Psoas muscle (tissue), 8 donors: ENCODE measurements around the gene SYK. TPM values are rescaled to one million over a fixed set of nuclear protein-coding genes. Genes with fewer than 3 reads are reported as not detected.

Experiments used
- ATAC-seq, 4 donors: fragments of 200-7000 bp; cut with Tn5 transposase; one replicate each; pipeline ENCODE4 v1.9.1; 2020; ENCODE audit warnings: moderate library complexity in 3 of 4, mild to moderate bottlenecking in 2 of 4
- DNase-seq, 2 donors: peaks; one replicate each; pipeline ENCODE4 v3.0.0-alpha.2; 2020
- H3K27ac ChIP-seq: fragments of 200-600 bp; one replicate; pipeline ENCODE4 v1.8.0; 2022
- H3K27me3 ChIP-seq, 3 donors: fragments of 200-600 bp in 1 of 3; one replicate each; pipeline versions ENCODE4 v1.6.1 to v1.8.0; 2013 to 2022; ENCODE audit warnings: low read length in 2 of 3, mild to moderate bottlenecking in 2 of 3, moderate library complexity in 1 of 3; ENCODE audit not compliant: insufficient read depth in 3 of 3
- H3K36me3 ChIP-seq, 2 donors: fragments of 200-600 bp in 1 of 2; one replicate each; pipeline versions ENCODE4 v1.6.1 to v1.8.0; 2013 to 2022; ENCODE audit warnings: low read depth in 1 of 2, mild to moderate bottlenecking in 1 of 2, moderate library complexity in 1 of 2; ENCODE audit not compliant: insufficient read depth in 1 of 2
- H3K4me1 ChIP-seq: fragments of 200-600 bp; one replicate; pipeline ENCODE4 v1.8.0; 2022
- H3K4me3 ChIP-seq: fragments of 200-600 bp; one replicate; pipeline ENCODE4 v1.8.0; 2022; ENCODE audit warnings: mild to moderate bottlenecking
- H3K9me3 ChIP-seq: fragments of 200-600 bp; one replicate; pipeline ENCODE4 v1.8.0; 2022
- CTCF ChIP-seq: fragments of 200-600 bp; IDR thresholded peaks from one replicate; pipeline ENCODE4 v1.8.0; 2022; ENCODE audit warnings: antibody characterized with exemption
- WGBS, 3 donors: extraction: QIAGEN DNeasy Blood & Tissue Kit; methylation state at CpG; one replicate each; pipeline versions ENCODE4 v1.1.6 to v1.1.7; 2013; 5-methylcytosine and 5-hydroxymethylcytosine counted together
- intact Hi-C, 2 donors: fragments of 100-400 bp; cut with DNase I; formaldehyde crosslinking; loops; one replicate each; pipeline versions ENCODE4 v1.11.0 to v1.14.2; 2022
- polyA plus RNA-seq, 3 donors: library from polyadenylated mRNA; stranded (reverse); fragments of 200-250 nt; gene quantifications; one replicate each; pipeline ENCODE4 v1.2.3, GENCODE V29; 2013
- total RNA-seq, 4 donors: library from RNA; stranded (reverse); fragmentation: NEBNext Ultra II Directional in 2 of 4; extraction: Animal tissue kit (Norgen Biotek cat#: 25700) in 2 of 4; gene quantifications; one replicate each; pipeline versions ENCODE4 v1.2.1 to v1.2.4, GENCODE V29; 2021 to 2023
- donor health status: healthy with polysubstance abuse.
- donor health status: DM: no; HTN: no; CAD: no; lungs with moderate emphysema.
- donor health status: Bipolar disorder and iron deficiency.
- donor health status: healthy.
- donor health status: DM: yes; HTN: yes; CAD: no.
- donor health status: DM: no; HTN: no; CAD: no.
- donor health status: DM: no; HTN: no; CAD: no.
- donor health status: DM: yes; HTN: yes; CAD: no.

The SYK gene
- total and polyA plus RNA-seq, 7 donors, result 0.40 to 2.8 (median 1.4) TPM

GRCh38 chr9:90895786-90896185 is 94.2 kb downstream of the SYK start:
- DNase-seq (no peak), ATAC-seq (no peak)
- no peak for TF ChIP-seq CTCF
- Histone ChIP-seq H3K9me3 (no peaks in the 10 kb centered on the region), H3K4me3 (no peak overlapping the region), H3K4me1 (peaks cover 4% of the 10 kb centered on the region), H3K36me3 (no peaks in the 10 kb centered on the region), H3K27ac (no peak overlapping the region), H3K27me3 (no peaks in the 10 kb centered on the region)
- WGBS, 3 donors, result 61 to 89% (median 80%) methylated on average over 7 of the region's 7 CpGs
- intact Hi-C loops, result no loop called here

- Histone ChIP-seq H3K4me1 (peaks cover 4% of the 10 kb centered on the region), H3K27me3 (no peaks in the 10 kb centered on the region), H3K4me3 (no peak overlapping the region), H3K27ac (no peak overlapping the region), H3K9me3 (no peaks in the 10 kb centered on the region), H3K36me3 (no peaks in the 10 kb centered on the region)
- DNase-seq (no peak), ATAC-seq (no peak)
- 86 to 90% (median 89%) methylated on average over 3 of the region's 3 CpGs for WGBS, 3 donors
- intact Hi-C loops, result no loop called here
- no peak for TF ChIP-seq CTCF
Measured at GRCh38 chr9:90896231-90896630, 94.6 kb downstream of the SYK start.

- 74 to 80% (median 76%) methylated on average over 3 of the region's 3 CpGs for WGBS, 3 donors
- ATAC-seq, result no peak
- intact Hi-C loops, result no loop called here
Measured at GRCh38 chr9:90898228-90898627, 96.6 kb downstream of the SYK start.

GRCh38 chr9:90899287-90899686 is 97.7 kb downstream of the SYK start:
- Histone ChIP-seq H3K4me3 (no peak overlapping the region), H3K4me1 (peaks cover 4% of the 10 kb centered on the region), H3K9me3 (no peaks in the 10 kb centered on the region), H3K27me3 (no peaks in the 10 kb centered on the region), H3K36me3 (no peaks in the 10 kb centered on the region), H3K27ac (no peak overlapping the region)
- no peak for DNase-seq
- TF ChIP-seq CTCF, result no peak
- ATAC-seq, result no peak
- 95 to 98% (median 95%) methylated on average over 3 of the region's 3 CpGs for WGBS, 3 donors
- intact Hi-C loops, result no loop called here

More at GRCh38 chr9:90898228-90898627, 96.6 kb downstream of the SYK start:
- no peak for TF ChIP-seq CTCF
- H3K4me3 ChIP-seq, result no peak overlapping the region
- no peaks in the 10 kb centered on the region for H3K36me3 ChIP-seq
- H3K9me3 ChIP-seq, result no peaks in the 10 kb centered on the region
- H3K4me1 ChIP-seq, result peaks cover 4% of the 10 kb centered on the region
- H3K27ac ChIP-seq, result no peak overlapping the region
- H3K27me3 ChIP-seq, result no peaks in the 10 kb centered on the region
- DNase-seq, result no peak

GRCh38 chr9:90900130-90900529 is 98.5 kb downstream of the SYK start:
- intact Hi-C loops, result no loop called here
- Histone ChIP-seq H3K27ac (no peak overlapping the region), H3K4me3 (no peak overlapping the region), H3K4me1 (peaks cover 4% of the 10 kb centered on the region), H3K9me3 (no peaks in the 10 kb centered on the region), H3K27me3 (no peaks in the 10 kb centered on the region), H3K36me3 (no peaks in the 10 kb centered on the region)
- WGBS, 3 donors, result 31 to 55% (median 46%) methylated on average over 5 of the region's 5 CpGs
- DNase-seq, result peak; percentile 26 to 71
- TF ChIP-seq CTCF, result peak; percentile 58
- peak; percentile 85 to 95 (median 92) for ATAC-seq
